Stimulated activated CD4-positive, alpha-beta T cell treated with anti-CD3 and anti-CD28 coated beads, TNF-alpha, amount 100 ng/mL, for 48 hours (primary cell): ENCODE results near the gene TMEM63B.
"Not testable (repeated sequence)": the region's sequence is repeated elsewhere in the genome, so short reads cannot be mapped to it uniquely, and the experiment has no call there.

ENCODE experiments used
- DNase-seq, 3 donors: peaks; one replicate each; pipeline ENCODE4 v3.0.0-alpha.2; 2020; ENCODE audit warnings: low read depth in 3 of 3

The TMEM63B gene

DNA sequence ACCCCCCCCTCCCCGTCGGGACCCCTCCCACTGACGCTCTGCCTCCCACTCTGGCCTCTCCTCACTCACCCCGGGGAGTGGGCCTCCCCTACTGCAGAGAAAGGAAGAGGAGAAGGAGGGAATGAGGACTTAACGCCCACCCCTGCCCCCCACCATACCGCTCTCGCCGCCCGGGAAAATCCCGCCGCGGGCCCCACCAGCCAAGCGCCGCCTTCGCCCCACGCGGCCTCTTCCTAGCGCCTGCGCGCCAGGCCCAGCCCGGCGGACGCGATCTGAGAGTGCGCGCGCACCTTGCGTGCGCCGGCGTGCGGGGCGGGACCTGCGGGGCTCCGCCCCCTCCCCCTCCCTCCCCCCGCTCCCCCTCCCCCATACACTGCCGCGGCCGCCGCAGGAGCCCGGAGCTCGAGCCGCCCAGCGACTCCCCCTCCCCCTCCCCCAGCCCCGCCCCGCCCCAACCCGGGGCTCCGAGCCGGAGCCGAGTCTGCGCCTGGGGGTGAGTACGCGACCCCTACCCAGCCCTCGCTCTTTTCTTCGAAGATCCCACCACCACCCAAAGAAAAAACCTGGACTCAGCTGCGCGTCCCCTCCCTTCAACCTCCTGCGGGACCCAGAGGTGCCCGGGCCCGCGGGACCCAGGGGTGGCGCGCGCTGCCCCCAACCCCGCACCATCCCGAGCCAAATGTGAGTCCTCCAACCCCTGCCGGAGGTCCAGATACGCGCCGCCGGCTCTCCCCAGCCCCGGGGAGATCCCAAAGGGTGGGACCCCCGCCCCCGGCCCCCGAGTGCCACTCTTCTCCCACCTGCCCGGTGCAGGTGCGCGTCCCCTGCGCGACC lies at the start of gene TMEM63B, which contains the start of gene MRPL14:
TSS of gene TMEM63B (plus strand) at position 369 of the 834 bp plus-strand sequence. CDS start 7,031 bp downstream, outside the sequence.
TSS of gene MRPL14 (minus strand) at position 267 of the 834 bp plus-strand sequence. CDS start 10,841 bp downstream, outside the sequence.
- peak; percentile 80 to 85 (median 82) for DNase-seq

- no peak for DNase-seq
These were observed 49.0 kb upstream of the TMEM63B start for GRCh38 chr6:44078219-44078826.

DNA sequence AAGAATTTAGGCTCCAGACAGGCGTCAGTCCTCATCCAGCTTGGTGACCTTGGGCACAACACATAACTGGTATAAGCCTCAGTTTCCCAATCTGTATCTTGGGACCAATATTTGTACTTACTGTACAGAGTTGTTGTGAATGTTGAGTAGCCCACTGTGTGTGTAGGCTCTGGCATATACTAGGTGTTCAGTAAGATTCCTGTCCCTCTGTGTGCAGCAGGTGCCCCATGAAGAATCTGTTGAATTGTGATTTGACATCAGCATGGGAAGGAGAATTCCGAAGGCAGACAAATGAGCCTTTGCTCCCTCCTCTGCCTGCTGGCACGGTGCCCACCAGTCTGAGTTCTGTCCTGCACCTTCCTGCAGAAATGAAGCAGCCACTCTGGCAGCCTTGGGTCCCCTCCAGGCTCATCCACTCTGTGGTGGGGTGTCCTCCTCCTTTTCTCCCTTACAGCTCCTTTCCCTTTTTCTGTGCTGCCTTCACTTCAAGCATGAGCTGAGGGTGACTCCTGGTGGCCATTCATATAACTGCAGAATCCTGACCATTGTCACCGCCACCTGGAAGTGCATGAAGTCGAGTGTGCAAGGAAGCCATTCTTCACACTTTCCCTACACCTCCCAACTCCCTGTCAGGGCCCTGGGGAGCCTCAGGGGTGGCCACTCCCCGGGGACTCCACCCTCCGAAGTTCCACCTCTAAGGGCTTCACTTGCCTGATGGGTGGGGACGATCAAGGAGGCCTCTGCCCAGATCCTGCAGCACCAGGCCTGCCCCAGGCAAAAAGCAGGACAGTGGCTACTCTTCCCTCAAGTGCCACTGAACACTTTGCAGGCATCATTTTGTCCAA lies 48.3 kb upstream of the TMEM63B start:
- DNase-seq, result peak; percentile 54 to 65 (median 61)

DNA sequence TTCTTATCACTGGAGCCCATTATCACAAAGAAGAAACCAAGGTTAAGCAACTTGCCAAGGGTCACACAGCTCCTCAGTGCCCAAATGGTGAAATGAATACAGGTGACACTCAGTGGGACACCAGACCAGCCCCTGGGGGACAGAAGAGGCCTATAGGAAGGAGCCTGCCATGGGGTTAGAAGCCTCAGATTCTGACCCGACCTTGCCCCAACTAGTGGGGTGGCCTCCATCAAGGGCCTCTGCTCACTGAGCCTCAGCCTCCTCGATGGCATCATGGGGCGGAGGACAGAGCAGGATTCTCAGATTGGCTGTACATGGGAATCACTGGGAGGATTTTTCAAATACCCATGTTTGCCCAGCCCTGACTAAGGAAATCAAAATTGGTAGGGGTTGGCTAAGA lies 47.7 kb upstream of the TMEM63B start:
- DNase-seq, result no peak

DNA sequence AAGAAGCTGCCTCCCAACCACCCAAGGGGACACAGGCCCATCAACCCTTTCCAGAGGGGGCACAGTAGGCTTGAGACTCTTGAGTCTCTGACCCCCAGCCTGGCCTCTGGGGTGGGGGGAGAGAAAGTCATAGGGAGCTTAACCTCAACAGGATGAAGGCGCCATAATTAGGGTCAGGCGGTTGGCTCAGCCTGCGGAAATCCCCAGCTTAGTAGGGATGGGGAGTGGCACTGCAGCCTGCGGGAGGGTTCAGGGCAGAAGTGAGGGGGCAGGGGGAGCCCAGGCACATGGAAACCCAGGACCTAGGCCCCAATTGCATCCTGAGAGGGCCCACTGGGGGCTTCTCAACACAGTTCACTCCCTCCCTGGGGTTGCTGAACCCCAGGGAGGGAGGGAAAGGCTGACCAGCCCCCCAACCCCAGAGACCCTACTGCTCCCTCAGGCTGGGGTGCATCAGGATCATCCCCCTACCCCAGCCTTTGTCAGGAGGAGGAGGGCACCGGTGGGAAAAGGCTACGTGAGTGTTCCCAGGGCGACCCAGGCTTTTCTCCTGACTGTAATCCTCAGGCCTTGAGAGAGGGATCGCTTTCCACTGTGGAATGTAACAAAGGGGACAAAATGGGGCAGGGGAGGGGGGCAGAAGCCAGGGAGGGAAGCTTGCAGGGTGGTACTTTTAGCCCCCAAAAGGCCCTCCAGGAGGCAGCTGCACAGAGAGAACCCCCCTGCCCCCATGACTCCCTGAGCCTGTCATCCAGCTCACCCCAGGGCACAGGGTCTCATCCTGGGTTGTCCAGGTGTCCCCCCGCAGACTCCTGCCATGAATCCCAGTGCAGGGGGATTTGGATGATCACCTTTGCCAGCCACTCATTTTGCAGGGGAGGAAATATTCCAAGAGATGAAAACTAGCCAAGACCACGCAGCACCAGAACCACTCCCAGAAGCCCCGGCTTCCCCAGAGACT lies 46.5 kb upstream of the TMEM63B start:
- no peak for DNase-seq

- DNase-seq, result no peak
These were observed 45.6 kb upstream of the TMEM63B start for GRCh38 chr6:44081753-44082152.

GRCh38 chr6:44082872-44083321 lies 44.5 kb upstream of the TMEM63B start:
- no peak for DNase-seq

DNA sequence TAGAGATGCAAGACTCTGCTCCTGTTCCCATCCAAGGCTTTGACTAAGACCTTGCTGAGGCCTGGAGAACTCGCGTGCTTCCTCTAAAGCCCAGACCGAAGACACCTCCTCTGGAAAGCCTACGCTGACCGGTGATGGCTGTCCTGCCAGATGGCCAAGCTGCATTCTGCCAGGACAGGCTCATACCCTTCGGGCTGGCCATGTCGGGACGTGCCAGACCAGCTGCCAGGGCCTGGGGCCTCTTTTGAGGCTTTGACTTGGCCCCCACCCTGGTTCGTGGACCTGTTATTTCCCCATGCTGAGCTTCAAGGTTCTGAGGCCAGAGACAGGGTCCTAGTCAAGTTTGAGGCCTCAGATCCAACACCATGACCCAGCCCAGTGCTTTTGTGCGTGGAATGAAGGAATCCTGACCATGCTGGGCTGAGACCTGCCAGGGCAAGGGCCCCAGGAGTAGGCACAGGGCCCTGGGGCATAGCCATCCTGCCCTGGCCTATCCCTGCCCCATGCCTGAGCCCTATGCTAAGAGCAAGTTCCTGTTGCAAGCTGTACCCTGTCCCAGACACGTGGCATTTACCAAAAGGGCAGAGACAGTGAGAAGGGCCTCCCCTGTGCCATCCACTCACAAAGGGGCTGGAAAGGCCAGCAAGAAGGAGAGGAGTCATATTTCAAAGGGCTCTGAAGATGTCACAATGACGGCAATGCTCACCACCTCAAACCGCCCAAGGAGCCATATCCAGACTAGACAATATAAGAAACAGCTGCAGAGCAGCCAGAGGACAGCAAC lies 42.9 kb upstream of the TMEM63B start:
- no peak for DNase-seq

- DNase-seq, result no peak
These were observed 42.1 kb upstream of the TMEM63B start for GRCh38 chr6:44085219-44085618.

DNA sequence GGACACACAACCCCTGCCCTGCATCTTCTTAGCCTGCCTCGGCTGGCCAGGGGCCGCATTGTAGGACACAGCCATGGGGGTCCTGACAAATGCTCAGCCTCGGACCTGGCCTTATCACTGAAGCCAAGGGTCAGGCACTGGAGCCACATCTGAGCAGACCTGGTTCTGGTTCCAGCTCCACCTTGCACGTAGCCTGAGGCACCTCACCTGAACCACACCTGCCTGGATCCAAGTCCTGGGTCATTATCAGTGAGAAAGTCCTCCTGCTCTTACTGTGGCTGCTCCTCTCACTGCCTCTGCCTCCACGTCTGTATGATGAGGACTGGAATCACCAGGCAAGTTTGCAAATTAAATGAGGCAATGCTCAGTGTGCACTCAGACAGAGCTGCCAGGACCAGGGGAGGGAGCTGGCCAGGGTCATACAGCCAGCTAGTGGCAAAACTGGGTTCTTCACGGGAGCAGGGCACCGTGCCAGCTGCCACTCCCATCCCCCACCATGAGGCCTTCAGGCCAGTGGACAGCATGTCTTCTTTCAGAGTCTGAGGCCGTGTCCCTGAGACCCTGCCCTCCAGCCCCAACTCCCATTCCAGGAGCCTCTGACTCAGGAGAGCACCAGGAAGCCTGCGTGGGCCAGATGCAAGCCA lies 40.3 kb upstream of the TMEM63B start:
- no peak for DNase-seq

- DNase-seq, result no peak
These were observed 39.7 kb upstream of the TMEM63B start for GRCh38 chr6:44087623-44088022.

GRCh38 chr6:44088827-44089590 lies 38.3 kb upstream of the TMEM63B start:
- DNase-seq, result no peak

DNA sequence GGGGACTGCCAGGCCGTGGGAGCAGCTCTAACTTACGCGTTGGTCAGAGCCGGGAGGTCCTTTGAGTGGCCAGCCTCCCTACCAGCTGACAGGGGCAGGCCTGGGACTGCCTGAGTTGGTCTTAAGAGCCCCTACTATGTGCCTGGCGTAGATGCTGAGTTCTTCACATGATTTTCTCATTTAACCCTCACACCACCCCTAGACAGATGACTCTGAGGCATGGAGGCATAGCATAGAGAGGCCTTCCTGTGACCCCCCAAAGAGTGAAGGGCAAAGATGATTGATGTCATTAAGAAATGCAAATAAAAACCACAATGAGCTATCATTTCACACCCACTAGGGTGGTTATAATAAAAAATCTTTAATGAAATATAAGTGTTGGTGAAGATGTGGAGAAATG lies 36.9 kb upstream of the TMEM63B start:
- no peak for DNase-seq

GRCh38 chr6:44091356-44091755 lies 36.0 kb upstream of the TMEM63B start:
- DNase-seq, result not testable (repeated sequence)

DNA sequence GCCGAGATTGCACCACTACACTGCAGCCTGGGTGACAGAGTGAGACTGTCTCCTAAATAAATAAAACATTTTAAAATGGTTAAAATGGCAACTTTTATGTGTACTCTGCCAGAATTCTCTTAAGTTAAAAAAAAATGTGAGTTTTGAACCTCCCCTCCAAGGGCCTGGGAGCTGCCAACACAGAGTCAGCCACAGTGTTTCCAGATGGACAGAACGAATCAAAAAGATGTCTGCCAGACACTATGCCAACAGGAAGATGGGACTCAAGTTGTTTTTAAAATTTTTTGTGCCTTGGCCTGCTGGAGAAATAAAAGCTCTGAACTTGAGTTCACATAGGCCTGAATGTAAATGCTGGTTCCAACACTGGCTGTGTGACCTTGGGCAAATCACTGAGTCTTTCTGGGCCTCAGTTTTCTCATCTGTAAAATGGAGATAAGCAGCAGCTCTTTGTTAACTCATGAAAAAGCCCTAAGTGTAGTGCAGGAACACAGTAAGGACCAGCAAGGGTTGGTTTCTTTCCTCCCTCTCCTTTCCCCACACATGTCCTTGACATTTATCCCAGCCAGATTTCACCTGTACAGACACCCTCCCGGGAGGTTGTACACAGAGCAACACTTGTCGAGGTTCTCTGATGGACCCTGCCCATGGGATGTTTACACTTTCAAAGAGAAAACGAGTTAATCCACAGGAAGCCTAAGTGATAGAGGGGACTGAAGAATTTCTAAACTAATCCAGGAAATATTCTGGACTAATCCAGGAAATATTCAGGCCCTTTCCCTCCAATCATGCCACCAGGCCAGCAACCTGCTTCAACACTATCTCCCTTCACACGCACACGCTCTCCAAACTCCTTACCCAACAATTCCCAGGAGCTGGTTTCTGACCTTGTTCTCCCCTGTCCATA lies 35.1 kb upstream of the TMEM63B start:
- no peak for DNase-seq

GRCh38 chr6:44093066-44093465 lies 34.3 kb upstream of the TMEM63B start:
- DNase-seq, result no peak

DNA sequence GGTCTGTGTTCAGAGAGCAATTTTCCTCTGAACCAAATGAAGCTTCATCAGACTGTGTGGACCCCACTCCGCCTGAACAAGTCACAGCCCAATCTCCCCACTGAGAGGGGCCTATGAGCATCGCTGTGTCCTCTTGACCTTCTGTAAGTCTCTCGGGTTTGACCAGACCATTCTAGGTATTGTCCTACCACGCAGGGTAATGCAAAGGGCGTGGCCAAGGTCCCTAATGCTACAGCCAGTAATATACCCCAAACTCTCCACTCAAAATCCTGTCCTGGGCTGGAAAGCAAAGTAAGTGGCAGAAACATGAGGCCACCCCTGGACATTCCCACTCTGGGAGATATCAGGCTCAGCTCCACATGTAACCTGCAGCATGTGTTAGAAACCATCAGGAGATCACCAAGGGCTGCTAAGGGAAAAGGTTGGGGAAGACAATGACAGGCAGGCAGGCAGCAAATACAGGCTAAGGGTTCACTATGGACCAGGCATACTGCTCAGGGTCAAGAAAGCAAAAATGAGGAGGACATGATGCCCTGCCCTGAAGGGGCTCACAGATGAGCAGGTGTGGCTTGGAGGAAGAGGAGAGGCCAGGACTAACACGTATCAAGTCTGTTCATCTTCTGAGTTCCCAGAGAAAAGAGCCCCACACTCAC lies 33.5 kb upstream of the TMEM63B start:
- DNase-seq, result no peak
